Fibroblast of skin of left biceps (primary cell): ENCODE data around the gene RASEF.

Experiments
- DNase-seq, 2 experiments: peaks; one replicate each; pipeline ENCODE4 v3.0.0-alpha.2; 2013; ENCODE audit warnings: low read depth in 2 of 2

RASEF gene

GRCh38 chr9:83056911-83057310, 6.0 kb downstream of the RASEF start:
- no peak for DNase-seq

GRCh38 chr9:83056174-83056573, 6.8 kb downstream of the RASEF start:
- no peak for DNase-seq

GRCh38 chr9:83047839-83048775, 14.8 kb downstream of the RASEF start:
- DNase-seq: no peak

- DNase-seq: peak; percentile 61 to 65
Observed at GRCh38 chr9:83043597-83043996, 19.3 kb downstream of the RASEF start.

- DNase-seq: no peak
Observed at GRCh38 chr9:83041771-83042170, 21.2 kb downstream of the RASEF start.

GRCh38 chr9:83039303-83039702, 23.6 kb downstream of the RASEF start:
- no peak for DNase-seq

GRCh38 chr9:83036043-83036442, 26.9 kb downstream of the RASEF start:
- DNase-seq: no peak

GRCh38 chr9:83035143-83035542, 27.8 kb downstream of the RASEF start:
- no peak for DNase-seq

GRCh38 chr9:83034587-83034986, 28.4 kb downstream of the RASEF start:
- no peak for DNase-seq

- DNase-seq: no peak
Observed at GRCh38 chr9:83034026-83034425, 28.9 kb downstream of the RASEF start.

- DNase-seq: no peak
Observed at GRCh38 chr9:83032065-83032625, 30.8 kb downstream of the RASEF start.

- DNase-seq: no peak
Observed at GRCh38 chr9:83030391-83031107, 32.4 kb downstream of the RASEF start.

GRCh38 chr9:83029531-83030137, 33.3 kb downstream of the RASEF start:
- no peak for DNase-seq

- peak; percentile 64 to 65 for DNase-seq
Observed at GRCh38 chr9:83027153-83027891, 35.6 kb downstream of the RASEF start.

- DNase-seq: no peak
Observed at GRCh38 chr9:83024506-83025125, 38.3 kb downstream of the RASEF start.

GRCh38 chr9:83023151-83023550, 39.8 kb downstream of the RASEF start:
- no peak for DNase-seq

- DNase-seq: no peak
Observed at GRCh38 chr9:83020864-83021263, 42.1 kb downstream of the RASEF start.

- no peak for DNase-seq
Observed at GRCh38 chr9:83020327-83020726, 42.6 kb downstream of the RASEF start.

GRCh38 chr9:83019246-83019645, 43.7 kb downstream of the RASEF start:
- no peak for DNase-seq

GRCh38 chr9:83015897-83016296, 47.0 kb downstream of the RASEF start:
- no peak for DNase-seq
